Stimulated activated CD8-positive, alpha-beta memory T cell treated with anti-CD3 and anti-CD28 coated beads, Interleukin-12 subunit alpha, Interleukin-12 subunit beta, amount 100 ng/mL, for 1 hour (primary cell): ENCODE data around the gene PDE5A.
"Not testable (repeated sequence)": the region's sequence is repeated elsewhere in the genome, so short reads cannot be mapped to it uniquely, and the experiment has no call there.

Experiments used
- DNase-seq: peaks from one replicate; pipeline ENCODE4 v3.0.0-alpha.2; 2020; ENCODE audit warnings: low read depth

PDE5A gene

DNA sequence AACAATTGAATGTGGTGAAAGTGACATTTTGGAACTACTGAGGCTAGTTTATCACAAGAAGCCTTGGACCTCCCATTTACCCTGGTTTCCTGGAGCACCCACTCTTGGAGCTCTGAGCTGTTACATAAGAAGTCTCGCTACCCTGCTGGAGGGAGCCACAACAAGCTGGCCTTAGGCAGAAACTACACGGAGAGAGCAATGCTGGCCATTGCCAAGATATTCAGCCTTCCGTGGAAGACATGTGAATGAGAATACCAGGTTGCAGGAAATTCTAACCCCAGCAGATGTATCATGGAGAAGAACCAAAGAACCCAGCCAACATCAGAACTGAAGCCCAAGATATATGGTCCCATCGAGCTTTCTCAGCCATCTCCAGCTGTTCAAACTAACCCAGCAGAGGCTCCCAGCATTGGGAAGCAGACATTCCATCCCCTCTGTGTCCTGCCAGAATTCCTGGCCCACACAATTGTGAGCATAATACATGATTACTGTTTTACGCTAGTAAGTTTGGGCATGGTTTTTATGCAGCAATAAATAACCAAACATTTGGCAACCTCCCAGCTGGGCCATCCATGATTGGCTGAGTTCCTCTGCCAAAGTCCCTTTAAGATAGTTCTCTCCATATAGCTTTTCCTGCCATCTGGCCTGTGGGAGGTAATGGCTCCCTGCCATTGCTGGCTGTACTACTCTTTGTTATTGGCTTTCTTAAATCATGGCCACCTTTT is 17.9 kb upstream of the PDE5A start:
- no peak for DNase-seq

DNA sequence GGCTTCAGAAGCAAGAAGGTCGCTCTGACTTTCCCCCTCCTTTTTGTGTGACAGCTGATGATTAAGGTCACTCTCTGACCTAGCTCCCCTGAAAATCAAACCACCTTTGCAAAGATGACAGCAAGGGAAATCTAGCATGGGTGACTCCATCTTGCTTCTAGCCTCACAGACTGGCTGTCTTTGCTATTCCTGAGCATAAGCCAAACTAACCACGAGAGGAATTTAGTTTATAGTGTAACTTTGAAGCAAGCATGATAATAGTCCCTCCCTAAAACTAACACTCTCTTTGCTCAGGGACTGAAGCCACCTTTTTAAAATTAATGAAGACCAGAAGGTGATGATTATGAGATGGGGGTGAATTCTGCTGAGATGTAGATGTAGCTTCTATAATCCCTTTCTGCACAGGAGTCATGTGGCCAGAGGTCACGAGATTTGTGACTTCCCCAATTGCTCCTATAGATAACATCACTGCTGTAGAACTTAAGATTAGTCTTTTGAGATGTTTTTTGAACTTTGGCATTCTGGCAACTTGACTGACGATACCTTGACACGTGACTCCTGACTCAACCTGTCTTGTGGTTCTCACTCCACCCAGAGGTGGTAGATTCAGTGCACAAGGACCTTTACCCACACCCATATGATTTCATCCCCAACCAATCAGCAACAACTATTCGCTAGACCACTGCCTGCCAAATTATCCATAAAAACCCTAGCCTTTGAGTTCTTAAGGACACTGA is 14.9 kb upstream of the PDE5A start:
- DNase-seq = no peak

DNA sequence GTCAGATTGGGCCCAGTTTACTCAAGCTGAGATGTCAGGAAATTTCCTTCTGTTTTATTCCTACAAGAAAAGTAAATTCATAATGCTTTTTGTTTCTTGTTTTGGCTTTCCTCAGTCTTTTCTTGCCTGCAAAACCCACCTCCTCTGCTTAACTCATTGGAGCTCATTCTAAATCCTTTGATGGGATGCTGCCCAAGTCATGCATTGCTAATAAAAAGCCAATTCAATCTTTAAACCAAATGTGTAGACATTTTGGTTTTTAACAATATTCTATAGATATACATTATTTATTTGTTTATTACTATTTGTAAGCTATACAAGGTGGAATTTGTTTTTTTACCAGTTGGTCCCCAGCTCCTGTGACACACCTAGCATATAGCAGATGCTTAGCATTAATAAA is 13.2 kb upstream of the PDE5A start:
- no peak for DNase-seq

DNA sequence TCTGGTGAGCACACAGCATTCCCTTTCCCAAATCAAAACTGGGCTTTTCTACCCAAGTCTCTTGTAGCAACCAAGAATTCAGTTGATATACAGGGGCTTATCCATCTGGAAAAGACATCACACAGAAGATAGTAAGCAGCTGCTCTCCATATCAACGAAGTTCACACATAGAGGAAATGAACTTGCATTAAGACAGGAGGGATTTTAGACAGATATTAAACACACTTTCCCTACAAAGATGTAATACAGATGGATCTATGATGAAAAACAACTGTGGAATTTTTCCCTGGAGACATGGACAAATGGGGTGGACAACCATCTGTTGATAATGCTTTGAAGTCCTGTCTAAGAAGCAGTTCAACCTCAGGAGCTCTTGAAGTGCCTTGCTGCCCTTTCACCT is 9.8 kb upstream of the PDE5A start:
- no peak for DNase-seq

DNA sequence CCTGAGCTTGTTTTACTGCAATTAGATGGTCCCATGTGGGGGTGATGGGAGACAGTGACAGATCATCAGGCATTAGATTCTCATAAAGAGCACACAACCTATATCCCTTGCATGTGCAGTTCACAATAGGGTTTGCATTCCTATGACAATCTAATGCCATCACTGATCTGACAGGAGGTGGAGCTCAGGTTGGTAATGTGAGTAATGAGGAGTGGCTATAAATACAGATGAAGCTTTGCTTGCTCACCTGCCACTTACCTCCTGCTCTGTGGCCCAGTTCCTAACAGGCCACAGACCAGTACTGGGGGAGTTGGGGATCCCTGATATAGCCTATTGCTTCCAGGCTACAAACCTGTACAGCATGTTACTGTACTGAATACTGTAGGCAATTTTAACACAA is 8.2 kb upstream of the PDE5A start:
- not testable (repeated sequence) for DNase-seq

DNA sequence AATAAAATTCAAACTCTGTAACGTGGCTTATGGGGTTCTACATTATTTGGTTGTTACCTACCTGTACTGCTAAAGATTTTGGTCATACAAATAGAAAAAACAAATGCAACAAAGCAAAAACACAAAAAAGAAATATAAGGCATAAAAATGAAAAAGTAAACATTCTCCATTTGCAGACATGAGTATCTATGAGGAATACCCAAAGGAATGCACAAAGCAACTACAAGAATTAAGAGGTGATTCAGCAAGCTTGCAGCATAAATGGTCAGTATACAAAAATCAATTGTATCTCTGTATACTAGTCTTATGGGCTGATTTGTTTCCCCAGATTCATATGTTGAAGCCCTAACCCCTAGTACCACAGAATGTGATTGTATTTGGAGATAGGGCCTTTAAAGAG is 3.6 kb upstream of the PDE5A start:
- DNase-seq = no peak

DNA sequence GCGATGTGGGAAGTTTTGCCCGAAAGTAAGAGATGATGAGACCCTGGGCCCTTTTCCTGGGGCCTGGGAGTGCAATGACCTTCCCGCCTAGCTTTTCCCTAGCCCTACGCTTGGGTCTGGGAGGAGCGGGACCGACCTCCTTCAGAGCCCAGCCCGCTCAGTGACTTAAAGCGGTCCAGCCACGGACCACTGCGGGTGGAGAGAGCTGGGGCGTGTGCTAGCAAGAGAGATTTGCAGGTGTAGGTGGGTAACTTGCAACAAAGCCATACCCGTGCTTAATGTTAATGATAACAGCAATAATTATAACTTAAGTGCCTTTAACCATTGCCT is 503 bp upstream of the PDE5A start:
- no peak for DNase-seq

DNA sequence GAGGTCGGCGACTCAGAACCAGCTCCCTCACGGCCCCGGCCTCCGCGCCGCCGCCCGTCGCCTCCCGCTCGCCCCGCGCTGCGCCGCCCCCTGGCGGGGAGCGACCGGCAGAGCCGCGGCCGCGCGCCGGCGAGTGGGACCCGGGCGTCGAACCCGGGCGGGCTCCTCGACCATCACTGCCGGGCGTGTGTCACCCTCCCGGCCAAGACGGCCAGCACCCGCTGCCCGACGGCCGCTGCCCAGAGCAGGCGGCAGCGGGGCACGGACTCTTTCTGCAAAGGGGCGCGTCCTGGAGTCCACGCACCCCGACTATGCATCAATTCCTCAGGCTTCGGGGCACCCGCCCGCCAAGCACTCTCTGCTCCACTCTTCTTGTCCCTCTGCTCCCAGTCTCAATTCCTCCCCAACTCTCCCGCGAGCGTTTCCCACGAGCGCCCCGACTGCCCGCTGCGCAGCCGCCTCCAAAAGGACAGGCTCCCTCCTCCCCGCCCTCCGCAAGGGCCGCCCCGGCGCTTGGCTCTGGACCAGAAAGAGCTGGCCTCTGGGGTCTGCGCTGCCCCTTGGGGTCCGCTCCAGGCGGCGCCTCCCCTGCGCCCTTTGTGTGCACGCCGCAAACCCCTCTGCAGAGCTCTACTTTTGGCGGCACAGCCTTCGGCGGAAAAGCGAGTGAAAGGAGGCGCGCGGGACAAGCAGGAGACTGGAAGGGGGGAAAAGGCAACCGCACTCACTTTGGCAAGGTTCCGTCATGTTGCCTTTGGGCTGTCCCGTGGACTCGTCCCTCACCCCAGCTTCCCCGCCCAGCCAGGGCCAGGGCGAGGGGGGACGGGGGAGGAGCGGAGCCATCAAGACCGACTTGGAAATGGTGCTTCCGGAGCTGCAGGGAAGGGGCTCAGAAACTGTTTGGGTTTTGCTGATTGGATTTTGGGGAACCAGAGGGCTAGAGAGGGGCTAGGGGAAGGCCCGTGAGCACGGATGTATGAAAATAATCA is 1.0 kb downstream of the PDE5A start:
- peak; percentile 31 for DNase-seq

DNA sequence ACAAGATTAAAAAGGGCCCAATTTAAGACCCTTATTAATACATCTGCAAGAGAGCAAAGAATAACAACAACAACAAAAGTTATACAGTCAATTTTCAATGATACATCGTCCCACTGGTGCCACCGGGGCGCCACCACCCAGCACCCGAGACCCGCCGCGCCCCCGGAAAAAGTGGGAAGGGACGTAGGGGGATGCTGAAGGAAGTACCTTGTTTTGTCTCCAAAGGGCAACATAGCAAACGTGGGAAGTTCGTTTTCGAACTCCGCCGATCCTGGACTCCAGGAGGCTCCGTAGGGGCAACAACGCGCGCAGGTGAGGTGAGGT is 1.7 kb downstream of the PDE5A start:
- no peak for DNase-seq

DNA sequence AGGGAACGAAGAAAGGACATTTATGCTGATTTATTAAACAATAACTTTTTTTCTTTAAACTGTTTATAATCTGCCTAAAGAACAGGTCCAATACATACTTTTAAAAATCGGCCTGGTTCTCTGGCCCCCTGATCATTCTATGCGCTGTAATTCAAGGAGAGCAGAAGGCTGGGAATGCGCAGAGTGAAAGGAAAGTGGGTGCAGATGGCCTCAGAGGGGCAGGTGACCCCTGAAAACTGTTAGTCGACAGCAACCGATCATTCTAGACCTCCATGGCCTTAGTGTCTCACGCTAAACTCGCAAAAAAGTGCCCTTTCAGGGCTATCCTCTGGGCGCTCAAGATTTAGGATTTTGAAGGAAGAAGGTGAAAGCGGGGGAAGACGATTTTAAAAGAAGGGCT is 2.2 kb downstream of the PDE5A start:
- no peak for DNase-seq

DNA sequence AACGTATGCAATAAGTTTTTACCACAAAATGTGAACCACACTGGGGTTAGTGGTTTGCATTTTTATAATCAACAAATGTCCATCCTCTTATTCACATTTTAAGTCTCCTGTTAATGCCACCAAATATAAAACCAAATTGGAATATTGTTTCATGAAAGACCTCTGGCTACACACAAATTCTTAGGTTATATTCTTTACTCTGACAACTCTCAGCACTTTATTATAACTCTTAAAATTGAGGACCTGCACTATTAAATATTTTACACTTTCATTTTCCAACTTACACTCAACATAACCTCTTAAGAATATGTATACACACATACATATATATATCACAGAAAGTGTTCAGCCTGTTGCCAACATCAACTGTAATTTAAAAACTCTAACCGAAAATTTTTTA is 2.8 kb downstream of the PDE5A start:
- DNase-seq = no peak

DNA sequence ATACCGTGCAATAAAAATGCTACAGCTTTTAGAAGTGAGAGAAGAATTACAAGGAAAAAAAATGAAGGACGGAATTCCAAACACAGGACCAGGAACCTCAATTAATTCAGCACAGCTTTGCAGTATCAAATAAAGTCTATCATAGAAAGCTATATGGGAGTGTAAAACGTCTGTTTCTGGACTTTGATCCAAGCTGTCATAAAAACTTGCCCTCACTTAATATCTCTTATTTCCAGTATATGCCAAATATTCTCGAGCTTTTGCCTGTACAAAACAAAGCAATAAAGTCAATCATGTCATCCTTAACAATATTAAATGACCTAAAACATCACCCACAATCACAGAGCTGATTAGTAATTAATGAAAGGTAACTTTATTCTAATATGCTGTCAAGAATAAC is 4.2 kb downstream of the PDE5A start:
- DNase-seq = no peak

DNA sequence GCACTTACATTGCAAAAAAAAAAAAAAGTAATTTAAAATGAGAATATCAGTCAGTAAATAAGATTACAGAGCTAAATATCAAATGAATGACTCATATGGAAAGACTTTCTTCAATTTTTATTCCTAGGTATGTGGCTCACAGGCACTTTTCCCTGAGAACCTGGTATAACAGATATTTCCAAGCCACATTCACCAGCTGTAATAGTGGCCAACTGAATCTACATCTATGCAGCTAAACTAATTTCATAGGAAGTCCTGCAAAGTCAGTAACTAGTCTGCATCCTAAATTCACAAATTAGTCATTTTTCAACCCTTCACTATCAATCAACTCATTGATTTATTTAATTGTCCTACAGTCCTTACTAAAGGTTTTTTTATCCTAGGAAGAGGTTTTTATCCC is 5.6 kb downstream of the PDE5A start:
- DNase-seq = no peak

DNA sequence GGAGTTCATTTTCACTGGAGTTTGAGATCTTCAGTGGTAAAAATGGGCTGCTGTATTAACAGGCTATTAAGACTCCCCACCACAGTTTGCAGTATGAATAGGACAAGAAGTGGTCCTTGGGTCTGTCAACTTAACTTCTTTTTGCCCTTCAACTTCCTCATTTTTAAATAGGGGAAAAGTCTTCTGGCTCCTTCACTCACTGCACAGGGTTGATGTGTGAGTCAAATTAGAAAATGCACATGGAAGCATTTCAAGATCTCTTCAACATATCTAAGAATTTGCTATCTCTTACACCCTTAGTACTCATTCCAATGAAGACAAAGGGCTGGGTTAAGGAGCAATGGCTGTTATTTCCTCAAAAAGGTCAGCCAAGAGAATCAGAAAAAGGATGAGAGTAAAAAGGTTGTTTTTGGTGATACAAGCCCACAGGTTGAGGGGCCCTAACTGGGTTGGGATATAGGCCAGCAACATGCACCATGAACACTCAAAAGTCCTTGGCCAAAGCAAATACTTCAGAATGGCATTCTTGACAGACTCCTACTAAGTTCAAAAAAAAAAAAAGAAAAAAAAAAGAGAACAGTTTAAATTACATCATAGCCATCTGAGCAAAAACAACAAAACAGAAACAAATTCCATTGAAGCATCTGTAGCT is 13.4 kb downstream of the PDE5A start:
- no peak for DNase-seq

DNA sequence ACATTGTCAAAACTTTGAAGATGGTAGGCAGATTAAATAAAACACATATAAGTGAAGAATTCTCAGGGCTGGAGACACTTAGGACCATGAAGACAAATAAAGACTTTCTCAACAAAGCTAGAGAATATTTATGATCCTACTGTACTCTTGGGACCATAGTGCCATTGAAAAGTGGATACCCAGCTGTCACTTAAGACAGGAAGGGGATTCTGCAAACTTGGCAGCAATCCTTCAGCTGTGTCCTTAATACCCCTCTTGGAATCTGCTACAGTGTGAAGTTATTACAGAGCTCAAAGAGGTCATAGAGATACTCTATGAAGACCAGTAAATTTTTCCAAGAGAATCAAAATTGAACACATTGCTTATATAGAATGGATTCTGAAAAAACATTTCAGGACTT is 24.3 kb downstream of the PDE5A start:
- DNase-seq = no peak

DNA sequence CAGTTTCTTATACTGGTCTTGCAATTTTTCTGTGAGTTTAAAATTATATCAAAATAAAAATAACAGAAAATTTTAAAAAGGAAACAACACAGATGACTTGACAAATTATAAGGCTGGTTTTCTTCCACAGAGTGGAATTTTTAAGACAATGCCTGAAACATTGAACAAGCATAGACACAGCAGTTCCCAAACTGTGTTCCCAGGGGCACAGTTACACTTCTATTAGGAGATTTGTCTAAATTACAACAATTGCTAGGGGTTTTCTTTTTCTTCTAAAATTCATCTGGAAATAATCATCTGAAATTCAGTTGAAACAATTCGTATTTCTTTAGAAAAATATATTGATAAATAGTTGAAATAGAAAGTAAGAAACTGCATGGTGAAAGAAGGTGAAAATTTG is 26.2 kb downstream of the PDE5A start:
- no peak for DNase-seq

DNA sequence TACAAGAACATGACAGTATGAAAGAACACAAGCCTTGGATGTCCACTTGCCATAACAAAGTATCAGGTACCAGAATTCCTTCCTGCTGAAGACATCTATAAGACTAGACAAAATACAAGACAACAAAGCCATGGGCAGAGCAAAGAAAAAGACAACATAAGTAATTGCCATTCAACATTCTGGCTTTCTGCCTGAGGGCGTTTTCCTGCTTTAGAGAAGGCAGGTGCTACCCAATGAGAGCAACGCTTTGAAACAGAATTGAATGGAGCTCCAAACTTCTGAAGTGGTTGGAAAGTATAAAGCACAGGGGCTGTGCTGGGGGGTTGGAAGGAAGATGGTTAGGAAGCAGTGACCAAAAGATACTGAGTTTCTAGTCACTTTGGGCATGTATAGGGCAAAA is 30.1 kb downstream of the PDE5A start:
- DNase-seq = no peak

DNA sequence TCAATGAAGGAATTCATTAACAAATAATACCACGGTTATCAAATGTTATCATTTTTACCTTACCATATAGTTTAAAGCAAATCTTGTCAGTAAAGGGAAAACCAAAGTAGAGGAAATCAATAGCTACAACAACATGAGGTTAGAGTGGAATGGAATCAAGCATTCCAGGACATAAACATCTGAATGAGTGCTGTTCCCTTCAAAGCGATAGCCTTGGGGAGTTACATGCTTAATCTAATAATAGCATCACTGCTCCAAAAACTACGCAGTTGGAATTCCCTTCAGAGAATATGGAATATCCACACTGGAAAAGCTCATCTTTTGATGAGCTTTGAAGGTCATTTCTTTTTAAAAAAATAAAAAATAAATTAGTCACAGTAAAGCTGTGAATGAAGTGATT is 31.2 kb downstream of the PDE5A start:
- no peak for DNase-seq

DNA sequence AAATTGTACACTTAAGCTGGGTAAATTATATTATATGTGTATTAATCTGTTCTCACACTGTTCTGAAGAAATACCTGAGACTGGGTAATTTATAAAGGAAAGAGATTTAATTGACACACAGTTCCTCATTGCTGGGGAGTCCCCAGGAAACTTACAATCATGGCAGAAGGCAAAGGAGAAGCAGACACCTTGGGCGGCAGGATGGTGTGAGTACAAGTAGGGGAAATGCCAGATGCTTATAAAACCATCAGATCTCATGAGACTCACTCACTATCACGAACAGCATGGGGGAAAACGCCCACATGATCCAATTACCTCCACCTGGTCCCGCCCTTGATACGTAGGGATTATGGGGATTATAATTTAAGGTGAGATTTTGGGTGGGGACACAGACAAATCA is 34.9 kb downstream of the PDE5A start:
- DNase-seq = no peak

DNA sequence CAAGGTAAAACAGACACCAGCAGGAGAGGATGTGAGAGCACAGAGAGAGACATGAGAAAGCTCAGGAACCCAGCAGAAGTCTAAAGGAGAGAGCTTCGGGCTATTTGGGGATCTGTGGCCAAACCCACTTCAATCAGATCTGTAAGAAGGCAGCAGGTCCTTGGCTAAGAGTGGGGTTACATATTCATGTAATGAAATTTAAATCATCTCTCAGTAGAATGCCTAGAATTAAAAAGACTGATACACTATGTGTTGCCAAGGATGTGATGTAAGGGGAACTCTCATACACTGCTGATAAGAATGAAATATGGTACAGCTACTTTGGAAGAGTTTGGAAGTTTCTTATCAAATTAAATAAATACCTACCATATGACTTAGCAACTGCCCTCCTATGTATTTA is 35.8 kb downstream of the PDE5A start:
- DNase-seq = no peak

DNA sequence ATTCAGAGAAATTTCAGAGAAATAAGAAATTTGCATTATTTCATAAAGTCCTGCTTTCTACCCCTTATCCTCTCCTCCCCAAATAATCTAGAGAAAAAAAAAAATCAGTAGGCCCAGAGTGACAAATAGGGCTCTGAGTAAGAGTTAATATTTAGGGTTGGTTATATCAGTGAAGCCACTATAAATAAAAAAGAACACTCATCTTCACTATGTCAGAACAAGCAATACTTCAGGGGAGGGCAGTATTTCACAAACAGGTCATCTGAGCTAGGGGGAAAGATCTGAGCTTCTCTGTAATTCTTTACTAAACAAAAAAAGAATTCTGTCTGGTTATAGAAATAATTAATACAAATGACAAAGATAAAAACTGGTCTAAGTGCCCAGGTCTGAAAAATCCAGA is 39.4 kb downstream of the PDE5A start:
- DNase-seq = no peak

DNA sequence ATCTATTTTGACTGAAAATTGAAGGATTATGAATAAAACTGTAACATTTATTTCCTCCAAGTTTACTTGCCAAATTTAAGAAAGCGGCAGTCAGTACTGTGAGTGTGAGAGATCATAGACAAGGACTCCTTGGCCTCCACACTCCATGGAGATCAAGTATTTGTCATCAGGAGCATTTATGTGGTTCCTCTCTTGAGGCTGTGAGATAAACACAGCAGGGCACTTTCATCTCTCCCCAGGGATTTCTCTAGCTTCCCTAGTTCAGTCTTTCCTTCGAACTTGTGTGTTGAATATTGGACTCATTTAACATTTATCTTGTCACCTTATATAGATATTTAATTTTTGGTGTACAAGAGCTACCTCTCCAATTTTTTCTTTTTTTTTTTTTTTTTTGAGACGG is 40.8 kb downstream of the PDE5A start:
- DNase-seq = no peak

DNA sequence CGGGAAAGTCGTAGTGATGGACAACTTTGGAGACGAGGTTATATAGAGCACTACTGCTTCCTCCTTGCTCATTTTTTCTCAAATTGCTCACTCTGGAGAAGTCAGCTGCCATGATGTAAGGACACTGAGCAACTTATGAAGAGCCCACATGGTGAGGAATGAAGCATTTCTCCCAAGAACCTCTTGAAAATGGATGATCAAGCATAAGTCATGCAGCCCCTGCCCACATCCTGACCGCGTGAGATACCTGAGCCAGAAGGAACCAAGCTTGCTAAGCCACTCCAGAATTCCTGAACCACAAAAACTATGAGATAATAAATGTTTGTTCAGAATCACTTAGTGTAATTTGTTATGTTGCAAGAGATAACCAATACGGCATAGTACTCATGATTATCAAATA is 42.8 kb downstream of the PDE5A start:
- no peak for DNase-seq
